ENCODE data around the gene CCDC78. TPM values are rescaled to one million over a fixed set of nuclear protein-coding genes. Genes with fewer than 3 reads are reported as not detected.

Gene CCDC78
- total and polyA plus RNA-seq, 2 experiments from 2014 or later, result 10.5 to 12.6 TPM

DNA sequence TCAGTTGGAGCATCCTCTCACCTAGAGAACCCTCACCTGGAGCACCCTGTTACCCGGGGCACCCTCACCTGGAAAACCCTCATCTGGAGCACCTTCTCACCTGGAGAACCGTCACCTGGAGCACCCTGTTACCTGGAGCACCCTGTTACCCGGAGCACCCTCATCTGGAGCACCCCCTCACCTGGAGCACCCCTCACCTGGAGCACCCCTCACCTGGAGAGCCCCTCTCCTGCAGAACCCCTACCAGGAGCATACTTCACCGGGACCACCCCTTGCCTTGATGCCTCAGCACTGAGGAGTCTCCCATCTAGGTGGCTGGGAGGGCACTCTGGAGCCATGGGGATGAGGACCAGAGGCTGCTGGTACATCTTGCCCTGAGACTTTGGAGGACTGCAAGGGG, 17.3 kb downstream of the CCDC78 start:
- H3K79me2 ChIP-seq (replicated peaks; ENCODE audit: insufficient read depth), result no peaks in the 10 kb centered on the region
- H3K9me3 Mint-ChIP-seq, result peaks cover 4% of the 10 kb centered on the region; the same call in 1 of the 3 replicates
- no peak overlapping the region for H3K4me3 Mint-ChIP-seq
- H3K27me3 ChIP-seq (ENCODE audit: insufficient read depth), result peaks cover 70% of the 10 kb centered on the region
- no peaks in the 10 kb centered on the region for H3K36me3 Mint-ChIP-seq (ENCODE audit: low read depth)
- no peaks in the 10 kb centered on the region; the same call in 2 of the 3 replicates for H3K4me1 Mint-ChIP-seq
- H3K27ac ChIP-seq (ENCODE audit: low read depth), result no peak overlapping the region
- H3K4me1 ChIP-seq (ENCODE audit: insufficient read depth), result no peaks in the 10 kb centered on the region
- no peak for ATAC-seq
- no peaks in the 10 kb centered on the region for H3K36me3 ChIP-seq (ENCODE audit: insufficient read depth)
- H3K27ac Mint-ChIP-seq, result no peak overlapping the region
- TF ChIP-seq ZNF114 (CRISPR knock-in tag; IDR thresholded peaks at IDR 0.05) (no peak), NANOG (IDR thresholded peaks at IDR 0.05; ENCODE audit: borderline replicate concordance) (no peak)
- no peak for DNase-seq (ENCODE audit: low spot score)
- 0 out of 2 replicates have a peak, but pooled peaks cover 6% of the 10 kb centered on the region for H3F3A ChIP-seq (replicated peaks; ENCODE audit: low read depth)
- no peak overlapping the region for H3K4me3 ChIP-seq
- no peaks in the 10 kb centered on the region for H3K9me2 ChIP-seq (ENCODE audit: insufficient read depth)
- H2AFZ ChIP-seq, result no peak overlapping the region
- H3K27me3 Mint-ChIP-seq (ENCODE audit: insufficient read depth, low read depth, poor library complexity), result peaks cover 59% of the 10 kb centered on the region
- no peaks in the 10 kb centered on the region for H4K20me1 ChIP-seq (replicated peaks; ENCODE audit: insufficient read depth)
- H3K4me2 ChIP-seq, result no peak overlapping the region

DNA sequence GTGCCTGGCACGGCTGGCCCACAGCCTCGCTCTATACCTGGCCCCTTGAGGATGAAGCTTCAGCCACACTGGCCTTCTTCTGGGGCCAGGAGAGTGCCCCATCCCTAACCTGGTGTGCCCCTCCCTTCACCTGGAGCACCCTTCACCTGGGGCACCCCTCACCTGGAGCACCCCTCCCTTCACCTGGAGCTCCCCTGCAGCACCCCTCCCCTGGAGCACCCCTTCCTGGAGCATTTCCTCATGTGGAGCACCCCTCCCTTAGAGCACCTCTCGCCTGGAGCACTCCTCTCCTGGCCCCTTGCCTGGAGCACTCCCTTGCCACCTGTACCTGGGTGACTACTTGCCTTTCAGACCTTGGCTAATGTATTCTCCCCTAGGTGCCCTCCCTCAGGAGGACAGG, 18.2 kb downstream of the CCDC78 start:
- TF ChIP-seq, protein P1, sequence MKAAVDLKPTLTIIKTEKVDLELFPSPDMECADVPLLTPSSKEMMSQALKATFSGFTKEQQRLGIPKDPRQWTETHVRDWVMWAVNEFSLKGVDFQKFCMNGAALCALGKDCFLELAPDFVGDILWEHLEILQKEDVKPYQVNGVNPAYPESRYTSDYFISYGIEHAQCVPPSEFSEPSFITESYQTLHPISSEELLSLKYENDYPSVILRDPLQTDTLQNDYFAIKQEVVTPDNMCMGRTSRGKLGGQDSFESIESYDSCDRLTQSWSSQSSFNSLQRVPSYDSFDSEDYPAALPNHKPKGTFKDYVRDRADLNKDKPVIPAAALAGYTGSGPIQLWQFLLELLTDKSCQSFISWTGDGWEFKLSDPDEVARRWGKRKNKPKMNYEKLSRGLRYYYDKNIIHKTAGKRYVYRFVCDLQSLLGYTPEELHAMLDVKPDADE (IDR thresholded peaks at IDR 0.05), result no peak
- TF ChIP-seq EZH2 (IDR thresholded peaks at IDR 0.05; ENCODE audit: low read depth, unreplicated experiment), result no peak
- TF ChIP-seq, protein P2, sequence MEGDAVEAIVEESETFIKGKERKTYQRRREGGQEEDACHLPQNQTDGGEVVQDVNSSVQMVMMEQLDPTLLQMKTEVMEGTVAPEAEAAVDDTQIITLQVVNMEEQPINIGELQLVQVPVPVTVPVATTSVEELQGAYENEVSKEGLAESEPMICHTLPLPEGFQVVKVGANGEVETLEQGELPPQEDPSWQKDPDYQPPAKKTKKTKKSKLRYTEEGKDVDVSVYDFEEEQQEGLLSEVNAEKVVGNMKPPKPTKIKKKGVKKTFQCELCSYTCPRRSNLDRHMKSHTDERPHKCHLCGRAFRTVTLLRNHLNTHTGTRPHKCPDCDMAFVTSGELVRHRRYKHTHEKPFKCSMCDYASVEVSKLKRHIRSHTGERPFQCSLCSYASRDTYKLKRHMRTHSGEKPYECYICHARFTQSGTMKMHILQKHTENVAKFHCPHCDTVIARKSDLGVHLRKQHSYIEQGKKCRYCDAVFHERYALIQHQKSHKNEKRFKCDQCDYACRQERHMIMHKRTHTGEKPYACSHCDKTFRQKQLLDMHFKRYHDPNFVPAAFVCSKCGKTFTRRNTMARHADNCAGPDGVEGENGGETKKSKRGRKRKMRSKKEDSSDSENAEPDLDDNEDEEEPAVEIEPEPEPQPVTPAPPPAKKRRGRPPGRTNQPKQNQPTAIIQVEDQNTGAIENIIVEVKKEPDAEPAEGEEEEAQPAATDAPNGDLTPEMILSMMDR (conservative IDR thresholded peaks at IDR 0.05; ENCODE audit: low read depth in 2 of 2), result no peak
- no peak for TF ChIP-seq EZH2phosphoT487 (IDR thresholded peaks at IDR 0.05; ENCODE audit: unreplicated experiment)
- TF ChIP-seq JUNB (IDR thresholded peaks at IDR 0.05; ENCODE audit: unreplicated experiment), result no peak
- TF ChIP-seq CREB1 (CRISPR knock-in tag; IDR thresholded peaks at IDR 0.05; ENCODE audit: low read depth), result no peak
- TF ChIP-seq, protein P3, sequence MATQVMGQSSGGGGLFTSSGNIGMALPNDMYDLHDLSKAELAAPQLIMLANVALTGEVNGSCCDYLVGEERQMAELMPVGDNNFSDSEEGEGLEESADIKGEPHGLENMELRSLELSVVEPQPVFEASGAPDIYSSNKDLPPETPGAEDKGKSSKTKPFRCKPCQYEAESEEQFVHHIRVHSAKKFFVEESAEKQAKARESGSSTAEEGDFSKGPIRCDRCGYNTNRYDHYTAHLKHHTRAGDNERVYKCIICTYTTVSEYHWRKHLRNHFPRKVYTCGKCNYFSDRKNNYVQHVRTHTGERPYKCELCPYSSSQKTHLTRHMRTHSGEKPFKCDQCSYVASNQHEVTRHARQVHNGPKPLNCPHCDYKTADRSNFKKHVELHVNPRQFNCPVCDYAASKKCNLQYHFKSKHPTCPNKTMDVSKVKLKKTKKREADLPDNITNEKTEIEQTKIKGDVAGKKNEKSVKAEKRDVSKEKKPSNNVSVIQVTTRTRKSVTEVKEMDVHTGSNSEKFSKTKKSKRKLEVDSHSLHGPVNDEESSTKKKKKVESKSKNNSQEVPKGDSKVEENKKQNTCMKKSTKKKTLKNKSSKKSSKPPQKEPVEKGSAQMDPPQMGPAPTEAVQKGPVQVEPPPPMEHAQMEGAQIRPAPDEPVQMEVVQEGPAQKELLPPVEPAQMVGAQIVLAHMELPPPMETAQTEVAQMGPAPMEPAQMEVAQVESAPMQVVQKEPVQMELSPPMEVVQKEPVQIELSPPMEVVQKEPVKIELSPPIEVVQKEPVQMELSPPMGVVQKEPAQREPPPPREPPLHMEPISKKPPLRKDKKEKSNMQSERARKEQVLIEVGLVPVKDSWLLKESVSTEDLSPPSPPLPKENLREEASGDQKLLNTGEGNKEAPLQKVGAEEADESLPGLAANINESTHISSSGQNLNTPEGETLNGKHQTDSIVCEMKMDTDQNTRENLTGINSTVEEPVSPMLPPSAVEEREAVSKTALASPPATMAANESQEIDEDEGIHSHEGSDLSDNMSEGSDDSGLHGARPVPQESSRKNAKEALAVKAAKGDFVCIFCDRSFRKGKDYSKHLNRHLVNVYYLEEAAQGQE (IDR thresholded peaks at IDR 0.05; ENCODE audit: unreplicated experiment), result no peak
- no peak for TF ChIP-seq NANOG (IDR thresholded peaks at IDR 0.05; ENCODE audit: borderline replicate concordance)
- TF ChIP-seq STAT1 (IDR thresholded peaks at IDR 0.05; ENCODE audit: unreplicated experiment), result no peak
- TF ChIP-seq POLR2AphosphoS5 (IDR thresholded peaks at IDR 0.05; ENCODE audit: low read depth), result no peak
- no peaks in the 10 kb centered on the region; the same call in 2 of the 3 replicates for H3K4me1 Mint-ChIP-seq
- H3K36me3 Mint-ChIP-seq (ENCODE audit: low read depth), result no peaks in the 10 kb centered on the region
- Histone ChIP-seq H3K79me2 (replicated peaks; ENCODE audit: insufficient read depth) (no peaks in the 10 kb centered on the region), H3K4me2 (no peak overlapping the region), H3K36me3 (ENCODE audit: insufficient read depth) (no peaks in the 10 kb centered on the region), H4K20me1 (replicated peaks; ENCODE audit: insufficient read depth) (no peaks in the 10 kb centered on the region), H3K9me2 (ENCODE audit: insufficient read depth) (no peaks in the 10 kb centered on the region), H3K4me3 (no peak overlapping the region), H2AFZ (no peak overlapping the region), H3K4me1 (ENCODE audit: insufficient read depth) (no peaks in the 10 kb centered on the region), H3K27ac (ENCODE audit: low read depth) (no peak overlapping the region), H3F3A (replicated peaks; ENCODE audit: low read depth) (0 out of 2 replicates have a peak, but pooled peaks cover 6% of the 10 kb centered on the region), H3K27me3 (ENCODE audit: insufficient read depth) (peaks cover 71% of the 10 kb centered on the region)
- peaks cover 4% of the 10 kb centered on the region; the same call in 1 of the 3 replicates for H3K9me3 Mint-ChIP-seq
- H3K4me3 Mint-ChIP-seq, result no peak overlapping the region
- no peak for ATAC-seq
- no peak overlapping the region for H3K27ac Mint-ChIP-seq
- peaks cover 59% of the 10 kb centered on the region for H3K27me3 Mint-ChIP-seq (ENCODE audit: insufficient read depth, low read depth, poor library complexity)
- DNase-seq (ENCODE audit: low spot score), result no peak

All from GM23338 (cell line).